ENCODE measurements around the gene SPDEF.

The SPDEF gene

DNA sequence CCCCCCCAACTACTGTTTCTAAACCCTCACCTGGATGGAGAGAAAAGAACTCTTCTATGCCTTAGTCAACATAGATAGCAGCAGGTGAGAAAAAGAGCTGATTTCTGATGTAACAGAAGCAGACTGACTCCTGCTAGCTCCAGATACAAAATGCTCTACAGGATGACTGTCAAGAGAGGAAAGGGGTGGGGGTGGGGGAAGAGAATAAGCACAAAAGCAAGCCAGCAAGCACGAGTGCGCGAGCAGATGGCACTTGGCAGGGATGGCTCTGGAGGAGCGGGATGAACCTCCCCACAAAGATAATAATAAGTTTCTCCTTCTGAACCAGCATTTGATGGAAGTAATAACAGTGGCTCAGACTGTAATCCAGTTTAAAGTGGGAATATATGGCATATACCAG is 45.6 kb upstream of the SPDEF start (continued):
- TF ChIP-seq, protein P1, sequence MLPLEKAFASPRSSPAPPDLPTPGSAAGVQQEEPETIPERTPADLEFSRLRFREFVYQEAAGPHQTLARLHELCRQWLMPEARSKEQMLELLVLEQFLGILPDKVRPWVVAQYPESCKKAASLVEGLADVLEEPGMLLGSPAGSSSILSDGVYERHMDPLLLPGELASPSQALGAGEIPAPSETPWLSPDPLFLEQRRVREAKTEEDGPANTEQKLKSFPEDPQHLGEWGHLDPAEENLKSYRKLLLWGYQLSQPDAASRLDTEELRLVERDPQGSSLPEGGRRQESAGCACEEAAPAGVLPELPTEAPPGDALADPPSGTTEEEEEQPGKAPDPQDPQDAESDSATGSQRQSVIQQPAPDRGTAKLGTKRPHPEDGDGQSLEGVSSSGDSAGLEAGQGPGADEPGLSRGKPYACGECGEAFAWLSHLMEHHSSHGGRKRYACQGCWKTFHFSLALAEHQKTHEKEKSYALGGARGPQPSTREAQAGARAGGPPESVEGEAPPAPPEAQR (tag by site-specific recombination; IDR thresholded peaks at IDR 0.05), result no peak
- TF ChIP-seq ZNF302 (tag by site-specific recombination; IDR thresholded peaks at IDR 0.05; ENCODE audit: low read depth) (no peak), ZNF521 (tag by site-specific recombination; IDR thresholded peaks at IDR 0.05) (no peak)
- TF ChIP-seq, protein P2, sequence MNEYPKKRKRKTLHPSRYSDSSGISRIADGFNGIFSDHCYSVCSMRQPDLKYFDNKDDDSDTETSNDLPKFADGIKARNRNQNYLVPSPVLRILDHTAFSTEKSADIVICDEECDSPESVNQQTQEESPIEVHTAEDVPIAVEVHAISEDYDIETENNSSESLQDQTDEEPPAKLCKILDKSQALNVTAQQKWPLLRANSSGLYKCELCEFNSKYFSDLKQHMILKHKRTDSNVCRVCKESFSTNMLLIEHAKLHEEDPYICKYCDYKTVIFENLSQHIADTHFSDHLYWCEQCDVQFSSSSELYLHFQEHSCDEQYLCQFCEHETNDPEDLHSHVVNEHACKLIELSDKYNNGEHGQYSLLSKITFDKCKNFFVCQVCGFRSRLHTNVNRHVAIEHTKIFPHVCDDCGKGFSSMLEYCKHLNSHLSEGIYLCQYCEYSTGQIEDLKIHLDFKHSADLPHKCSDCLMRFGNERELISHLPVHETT (tag by site-specific recombination; IDR thresholded peaks at IDR 0.05), result no peak

DNA sequence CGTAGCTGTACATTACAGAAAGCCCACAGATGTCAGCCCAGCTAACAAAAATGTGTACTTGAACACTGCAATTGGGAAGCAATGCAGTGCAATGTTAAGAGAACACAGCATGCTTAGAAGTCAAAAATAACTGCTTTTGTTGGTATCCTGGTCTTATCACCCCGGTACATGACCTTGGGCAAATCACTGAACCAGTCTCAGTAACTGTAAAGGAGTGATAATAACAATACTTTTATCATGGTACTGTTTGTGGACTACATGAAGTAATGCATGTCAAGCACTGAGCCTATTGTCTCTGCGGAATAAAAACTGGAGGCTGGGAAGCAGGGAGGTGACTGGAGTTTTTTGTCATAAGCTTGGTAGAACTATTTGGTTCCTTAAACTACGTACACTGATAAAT is 44.7 kb upstream of the SPDEF start:
- ChIA-PET POLR2A (no interaction called here), CTCF (interaction anchor here (0.6 to 6.3 kb wide), 4 partner anchors 9 to 156 kb away, joined by 3 to 61 read pairs (median 6); no protein-coding TSS in a partner anchor)
- H3K4me3 ChIP-seq (ENCODE audit: low read depth, low read length), result no peak overlapping the region
- no peak overlapping the region for H3K27ac ChIP-seq (ENCODE audit: extremely low read depth, low read depth, low read length)
- H3K36me3 ChIP-seq (ENCODE audit: control insufficient read depth in 2 of 2, insufficient read depth in 1 of 2, low read length in 2 of 2), result peaks cover 0 to 2% of the 10 kb centered on the region in 2 experiments; a peak in 2 of 3 replicates
- no peaks in the 10 kb centered on the region for H3K9me3 ChIP-seq (ENCODE audit: control insufficient read depth, insufficient read depth, low read depth, low read length)
- peaks cover 13% of the 10 kb centered on the region for H3K4me1 ChIP-seq (ENCODE audit: control insufficient read depth, insufficient read depth, low read length)
- TF ChIP-seq, protein P3, sequence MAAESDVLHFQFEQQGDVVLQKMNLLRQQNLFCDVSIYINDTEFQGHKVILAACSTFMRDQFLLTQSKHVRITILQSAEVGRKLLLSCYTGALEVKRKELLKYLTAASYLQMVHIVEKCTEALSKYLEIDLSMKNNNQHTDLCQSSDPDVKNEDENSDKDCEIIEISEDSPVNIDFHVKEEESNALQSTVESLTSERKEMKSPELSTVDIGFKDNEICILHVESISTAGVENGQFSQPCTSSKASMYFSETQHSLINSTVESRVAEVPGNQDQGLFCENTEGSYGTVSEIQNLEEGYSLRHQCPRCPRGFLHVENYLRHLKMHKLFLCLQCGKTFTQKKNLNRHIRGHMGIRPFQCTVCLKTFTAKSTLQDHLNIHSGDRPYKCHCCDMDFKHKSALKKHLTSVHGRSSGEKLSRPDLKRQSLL (tag by site-specific recombination; IDR thresholded peaks at IDR 0.05), result no peak
- no peak for TF ChIP-seq ZNF707 (tag by site-specific recombination; IDR thresholded peaks at IDR 0.05)
- TF ChIP-seq KLF10 (tag by site-specific recombination; IDR thresholded peaks at IDR 0.05), result no peak
- TF ChIP-seq, protein P4, sequence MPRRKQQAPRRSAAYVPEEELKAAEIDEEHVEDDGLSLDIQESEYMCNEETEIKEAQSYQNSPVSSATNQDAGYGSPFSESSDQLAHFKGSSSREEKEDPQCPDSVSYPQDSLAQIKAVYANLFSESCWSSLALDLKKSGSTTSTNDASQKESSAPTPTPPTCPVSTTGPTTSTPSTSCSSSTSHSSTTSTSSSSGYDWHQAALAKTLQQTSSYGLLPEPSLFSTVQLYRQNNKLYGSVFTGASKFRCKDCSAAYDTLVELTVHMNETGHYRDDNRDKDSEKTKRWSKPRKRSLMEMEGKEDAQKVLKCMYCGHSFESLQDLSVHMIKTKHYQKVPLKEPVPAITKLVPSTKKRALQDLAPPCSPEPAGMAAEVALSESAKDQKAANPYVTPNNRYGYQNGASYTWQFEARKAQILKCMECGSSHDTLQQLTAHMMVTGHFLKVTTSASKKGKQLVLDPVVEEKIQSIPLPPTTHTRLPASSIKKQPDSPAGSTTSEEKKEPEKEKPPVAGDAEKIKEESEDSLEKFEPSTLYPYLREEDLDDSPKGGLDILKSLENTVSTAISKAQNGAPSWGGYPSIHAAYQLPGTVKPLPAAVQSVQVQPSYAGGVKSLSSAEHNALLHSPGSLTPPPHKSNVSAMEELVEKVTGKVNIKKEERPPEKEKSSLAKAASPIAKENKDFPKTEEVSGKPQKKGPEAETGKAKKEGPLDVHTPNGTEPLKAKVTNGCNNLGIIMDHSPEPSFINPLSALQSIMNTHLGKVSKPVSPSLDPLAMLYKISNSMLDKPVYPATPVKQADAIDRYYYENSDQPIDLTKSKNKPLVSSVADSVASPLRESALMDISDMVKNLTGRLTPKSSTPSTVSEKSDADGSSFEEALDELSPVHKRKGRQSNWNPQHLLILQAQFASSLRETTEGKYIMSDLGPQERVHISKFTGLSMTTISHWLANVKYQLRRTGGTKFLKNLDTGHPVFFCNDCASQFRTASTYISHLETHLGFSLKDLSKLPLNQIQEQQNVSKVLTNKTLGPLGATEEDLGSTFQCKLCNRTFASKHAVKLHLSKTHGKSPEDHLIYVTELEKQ (tag by site-specific recombination; IDR thresholded peaks at IDR 0.05; ENCODE audit: borderline replicate concordance), result no peak
- TF ChIP-seq BCL11A (tag by site-specific recombination; IDR thresholded peaks at IDR 0.05; ENCODE audit: low read depth), result no peak
- TF ChIP-seq ZNF335 (tag by site-specific recombination; conservative IDR thresholded peaks at IDR 0.05), result no peak
- no peak for TF ChIP-seq ZNF350 (tag by site-specific recombination; IDR thresholded peaks at IDR 0.05)
- TF ChIP-seq HOXC10 (CRISPR knock-in tag; IDR thresholded peaks at IDR 0.05), result no peak
- TF ChIP-seq ZNF404 (tag by site-specific recombination; IDR thresholded peaks at IDR 0.05), result no peak
- TF ChIP-seq KLF8 (tag by site-specific recombination; IDR thresholded peaks at IDR 0.05), result no peak
- TF ChIP-seq, protein P5, sequence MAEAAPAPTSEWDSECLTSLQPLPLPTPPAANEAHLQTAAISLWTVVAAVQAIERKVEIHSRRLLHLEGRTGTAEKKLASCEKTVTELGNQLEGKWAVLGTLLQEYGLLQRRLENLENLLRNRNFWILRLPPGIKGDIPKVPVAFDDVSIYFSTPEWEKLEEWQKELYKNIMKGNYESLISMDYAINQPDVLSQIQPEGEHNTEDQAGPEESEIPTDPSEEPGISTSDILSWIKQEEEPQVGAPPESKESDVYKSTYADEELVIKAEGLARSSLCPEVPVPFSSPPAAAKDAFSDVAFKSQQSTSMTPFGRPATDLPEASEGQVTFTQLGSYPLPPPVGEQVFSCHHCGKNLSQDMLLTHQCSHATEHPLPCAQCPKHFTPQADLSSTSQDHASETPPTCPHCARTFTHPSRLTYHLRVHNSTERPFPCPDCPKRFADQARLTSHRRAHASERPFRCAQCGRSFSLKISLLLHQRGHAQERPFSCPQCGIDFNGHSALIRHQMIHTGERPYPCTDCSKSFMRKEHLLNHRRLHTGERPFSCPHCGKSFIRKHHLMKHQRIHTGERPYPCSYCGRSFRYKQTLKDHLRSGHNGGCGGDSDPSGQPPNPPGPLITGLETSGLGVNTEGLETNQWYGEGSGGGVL (tag by site-specific recombination; IDR thresholded peaks at IDR 0.05), result no peak
- TF ChIP-seq, protein P6, sequence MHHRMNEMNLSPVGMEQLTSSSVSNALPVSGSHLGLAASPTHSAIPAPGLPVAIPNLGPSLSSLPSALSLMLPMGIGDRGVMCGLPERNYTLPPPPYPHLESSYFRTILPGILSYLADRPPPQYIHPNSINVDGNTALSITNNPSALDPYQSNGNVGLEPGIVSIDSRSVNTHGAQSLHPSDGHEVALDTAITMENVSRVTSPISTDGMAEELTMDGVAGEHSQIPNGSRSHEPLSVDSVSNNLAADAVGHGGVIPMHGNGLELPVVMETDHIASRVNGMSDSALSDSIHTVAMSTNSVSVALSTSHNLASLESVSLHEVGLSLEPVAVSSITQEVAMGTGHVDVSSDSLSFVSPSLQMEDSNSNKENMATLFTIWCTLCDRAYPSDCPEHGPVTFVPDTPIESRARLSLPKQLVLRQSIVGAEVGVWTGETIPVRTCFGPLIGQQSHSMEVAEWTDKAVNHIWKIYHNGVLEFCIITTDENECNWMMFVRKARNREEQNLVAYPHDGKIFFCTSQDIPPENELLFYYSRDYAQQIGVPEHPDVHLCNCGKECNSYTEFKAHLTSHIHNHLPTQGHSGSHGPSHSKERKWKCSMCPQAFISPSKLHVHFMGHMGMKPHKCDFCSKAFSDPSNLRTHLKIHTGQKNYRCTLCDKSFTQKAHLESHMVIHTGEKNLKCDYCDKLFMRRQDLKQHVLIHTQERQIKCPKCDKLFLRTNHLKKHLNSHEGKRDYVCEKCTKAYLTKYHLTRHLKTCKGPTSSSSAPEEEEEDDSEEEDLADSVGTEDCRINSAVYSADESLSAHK (tag by site-specific recombination; IDR thresholded peaks at IDR 0.05), result no peak
- no peak for TF ChIP-seq GLIS2 (tag by site-specific recombination; IDR thresholded peaks at IDR 0.05)
- no peak for TF ChIP-seq ZNF274 (IDR thresholded peaks at IDR 0.05; ENCODE audit: low read length)
- TF ChIP-seq ZNF274 (tag by site-specific recombination; IDR thresholded peaks at IDR 0.05; ENCODE audit: borderline replicate concordance), result no peak
- no peak for TF ChIP-seq ZNF791 (tag by site-specific recombination; IDR thresholded peaks at IDR 0.05)

Measured in HEK293 (cell line).